DMS153 (cell line): ENCODE measurements around the gene PLCH1.

Experiments used
- DNase-seq: peaks from one replicate; lab custom pipeline; 2025; lab: John Stamatoyannopoulos, UW

The PLCH1 gene

DNA sequence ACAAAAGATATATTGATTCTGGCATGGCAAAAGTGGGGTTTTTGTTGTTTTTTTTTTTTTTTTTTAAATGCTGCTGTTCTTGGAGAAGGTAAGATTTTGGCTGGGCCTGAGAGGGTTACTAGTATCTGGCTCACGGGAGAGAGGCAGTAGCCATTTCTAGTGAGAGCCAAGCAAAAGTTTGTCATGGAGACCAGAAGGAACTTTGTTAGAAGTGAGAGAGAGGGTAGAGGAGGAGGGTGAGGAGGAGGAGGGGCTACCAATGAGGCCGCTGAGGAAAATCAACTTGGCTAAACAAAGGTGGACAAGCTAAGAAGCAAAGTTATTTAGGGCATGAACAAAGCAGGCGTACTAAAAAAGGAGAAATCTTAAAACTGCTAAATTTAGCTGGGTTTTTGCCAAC, 402.5 kb downstream of the PLCH1 start:
- DNase-seq, result no peak

- DNase-seq, result no peak
Observed at GRCh38 chr3:155339052-155339451, 405.8 kb downstream of the PLCH1 start.

DNA sequence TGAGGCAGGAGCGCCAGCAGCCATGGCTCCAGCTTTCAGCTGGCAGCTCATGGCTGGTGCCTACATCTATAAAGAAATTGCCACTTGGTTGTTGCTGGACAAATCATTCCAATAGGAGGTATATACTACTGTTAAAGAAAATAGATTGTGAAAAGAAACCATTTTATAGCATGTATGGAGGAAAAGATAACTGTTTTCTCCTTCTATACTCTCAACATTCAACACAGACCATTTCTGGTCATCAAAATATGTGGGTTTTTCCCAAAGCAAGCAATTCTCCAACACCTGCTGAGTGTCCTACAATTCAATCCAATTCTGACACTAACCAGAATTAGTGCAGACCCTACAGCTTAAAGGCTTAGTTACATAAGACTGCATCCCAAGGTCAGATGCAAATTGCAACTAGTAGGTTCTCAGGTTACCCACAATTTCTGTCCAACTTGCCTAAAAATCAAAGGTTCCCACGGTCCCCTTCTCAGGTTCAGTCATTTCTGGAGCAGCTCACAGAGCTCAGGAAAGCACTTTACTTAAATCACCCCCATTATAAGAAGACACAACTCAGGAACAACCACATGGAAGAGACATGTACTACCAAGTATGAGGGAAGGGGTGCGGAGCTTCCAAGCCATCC, 409.0 kb downstream of the PLCH1 start:
- DNase-seq, result no peak

DNA sequence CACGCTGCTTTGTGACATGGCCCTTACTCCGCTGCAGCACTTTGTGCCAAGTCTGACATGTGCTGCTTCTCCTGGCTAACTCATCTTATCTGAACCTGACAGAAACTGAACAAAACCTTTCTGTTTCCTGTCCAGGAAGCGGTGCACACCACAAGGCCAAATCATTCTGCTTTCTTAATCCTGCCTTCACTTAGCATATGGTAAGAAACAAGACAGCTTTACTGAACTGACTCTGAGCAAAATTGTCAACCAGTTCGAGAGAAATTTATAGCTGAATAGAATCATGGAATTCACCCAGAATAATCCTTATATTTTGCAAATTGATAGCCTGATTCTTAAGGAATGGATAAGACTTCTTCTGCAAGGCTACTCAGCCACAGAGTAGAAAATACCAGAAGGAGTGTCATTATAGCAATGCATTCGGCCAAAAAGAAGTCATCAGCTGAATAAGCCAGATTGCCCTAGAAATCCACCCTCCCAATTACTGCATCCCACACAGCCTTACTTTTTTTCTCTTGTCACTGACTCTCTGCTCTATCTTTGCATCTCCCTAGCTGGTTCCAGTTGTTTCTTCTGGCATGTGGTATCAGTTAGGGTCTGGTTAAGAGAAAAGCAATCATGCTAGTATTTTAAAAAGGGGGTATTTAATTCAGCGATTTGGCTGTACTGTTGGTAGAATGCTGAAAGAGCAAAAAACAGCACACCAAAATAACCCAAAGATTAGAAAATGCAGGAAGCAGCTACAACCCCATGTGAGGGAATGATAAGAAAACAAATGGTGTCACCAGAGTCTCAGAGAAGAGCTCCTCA, 409.8 kb downstream of the PLCH1 start:
- no peak for DNase-seq

DNA sequence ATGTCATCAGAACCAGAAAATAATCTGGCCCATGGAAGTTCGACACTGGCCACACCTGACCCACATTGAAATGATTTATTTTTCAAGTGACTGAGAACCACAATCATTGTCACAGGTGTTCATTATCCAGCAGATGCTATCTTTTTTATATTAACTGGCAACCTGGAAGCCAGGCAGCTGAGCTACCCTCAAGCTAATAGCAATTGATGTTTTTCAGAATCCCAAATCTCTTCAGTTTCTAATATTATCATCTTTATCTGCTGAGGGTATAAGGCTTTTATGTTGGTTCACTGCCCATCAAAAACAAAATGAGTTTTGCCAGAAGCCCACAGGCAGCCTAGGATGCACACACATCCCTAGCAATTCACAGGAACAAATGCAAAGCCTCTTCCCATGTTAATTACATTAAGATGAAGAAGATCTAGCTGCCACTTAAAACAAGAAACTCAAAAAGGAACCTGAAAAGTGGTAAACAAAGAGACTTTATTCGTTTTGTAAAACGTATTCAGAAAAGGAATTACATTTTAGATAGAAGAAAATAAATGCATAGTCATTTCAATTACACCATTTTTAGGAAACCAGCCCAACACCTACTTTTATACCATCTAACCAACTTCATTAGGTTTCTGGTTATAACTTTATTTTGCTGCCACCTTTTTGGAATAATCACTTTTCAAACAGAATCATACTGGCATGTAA, 410.5 kb downstream of the PLCH1 start:
- DNase-seq, result no peak

DNA sequence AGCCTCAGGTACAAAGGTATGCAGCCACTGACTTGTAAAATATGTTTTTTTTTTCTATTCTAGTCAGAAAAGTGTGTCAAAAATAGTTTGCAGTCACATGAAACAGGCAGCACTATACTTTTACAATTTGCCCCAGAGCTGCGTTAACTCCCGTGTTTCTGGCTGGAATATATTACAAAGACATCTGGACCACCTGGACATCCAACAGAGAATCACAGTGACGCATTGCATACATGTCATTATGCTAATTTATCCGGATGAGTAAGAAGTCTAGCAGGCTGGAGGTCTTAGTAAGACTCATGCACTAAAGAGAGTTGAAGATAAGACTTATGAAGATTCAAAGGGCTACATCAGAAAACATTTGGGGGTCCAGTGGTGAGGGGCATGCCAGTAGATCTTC, 412.2 kb downstream of the PLCH1 start:
- no peak for DNase-seq

GRCh38 chr3:155331078-155331477, 413.8 kb downstream of the PLCH1 start:
- no peak for DNase-seq

GRCh38 chr3:155330370-155330769, 414.5 kb downstream of the PLCH1 start:
- DNase-seq, result no peak

GRCh38 chr3:155329513-155330048, 415.3 kb downstream of the PLCH1 start:
- no peak for DNase-seq

DNA sequence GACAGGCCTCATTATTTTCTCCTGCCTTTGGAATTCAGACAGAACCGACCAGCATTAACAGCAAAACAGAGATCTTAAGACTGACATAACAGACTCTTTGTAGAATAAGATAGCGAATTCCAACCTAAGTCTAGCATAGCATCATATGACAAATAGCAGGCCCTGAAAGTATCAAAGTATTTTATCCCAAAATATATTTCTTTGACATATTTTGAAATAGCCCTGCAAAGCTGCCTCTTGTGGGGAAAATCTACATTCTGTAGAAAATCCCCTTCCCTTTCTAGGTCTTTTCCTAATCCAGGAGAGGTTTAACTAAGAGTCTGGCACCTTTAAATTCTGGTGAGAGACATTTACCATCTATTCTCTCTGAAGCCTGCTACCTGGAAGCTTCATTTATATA, 417.0 kb downstream of the PLCH1 start:
- DNase-seq, result no peak

DNA sequence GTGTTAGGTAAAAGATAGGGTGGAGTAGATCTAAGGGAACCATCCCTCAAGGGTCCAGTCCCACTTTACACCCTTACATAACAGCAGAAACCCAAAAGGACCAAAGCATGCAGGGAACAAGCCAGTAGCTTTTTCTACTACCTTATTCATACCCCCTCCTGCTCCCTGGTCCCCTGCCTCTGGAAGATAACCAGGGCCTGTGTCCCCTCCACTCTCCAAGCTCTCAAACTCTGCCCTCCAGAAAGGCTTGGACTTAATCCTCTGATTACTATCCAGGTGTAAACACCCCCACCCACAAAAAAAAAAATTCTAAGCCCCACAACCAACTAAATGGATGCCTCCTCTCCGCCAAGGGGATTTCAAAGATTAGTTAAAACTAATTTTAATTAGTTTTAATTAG, 417.4 kb downstream of the PLCH1 start:
- no peak for DNase-seq

DNA sequence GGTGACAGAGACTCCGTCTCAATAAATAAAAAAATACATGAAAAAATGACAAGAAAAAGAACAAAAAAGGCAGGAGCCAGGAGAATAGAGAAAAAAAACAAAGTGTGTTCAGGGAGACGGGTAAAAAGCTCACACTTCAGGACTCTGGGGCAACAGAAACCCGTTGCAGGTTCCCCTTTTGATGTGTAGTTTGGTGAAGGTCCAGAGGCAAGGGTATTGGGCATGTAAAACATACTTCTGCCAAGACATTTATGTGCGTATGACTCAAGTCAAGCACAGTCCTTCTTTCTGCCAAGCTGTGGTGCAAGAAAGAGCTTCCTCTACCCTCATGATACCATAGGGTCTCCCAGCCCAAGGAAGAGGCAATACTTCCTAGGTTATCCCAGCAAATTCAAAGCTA, 418.0 kb downstream of the PLCH1 start:
- no peak for DNase-seq

GRCh38 chr3:155326244-155326643, 418.6 kb downstream of the PLCH1 start:
- no peak for DNase-seq
